GM10847 (cell line): ENCODE measurements around the gene F3.

Experiments used
- POLR2A ChIP-seq: IDR thresholded peaks from 2 replicates; pipeline ENCODE4 v1.6.1; 2011; ENCODE audit not compliant: insufficient read length; ENCODE audit errors: extremely low read depth

Gene F3

DNA sequence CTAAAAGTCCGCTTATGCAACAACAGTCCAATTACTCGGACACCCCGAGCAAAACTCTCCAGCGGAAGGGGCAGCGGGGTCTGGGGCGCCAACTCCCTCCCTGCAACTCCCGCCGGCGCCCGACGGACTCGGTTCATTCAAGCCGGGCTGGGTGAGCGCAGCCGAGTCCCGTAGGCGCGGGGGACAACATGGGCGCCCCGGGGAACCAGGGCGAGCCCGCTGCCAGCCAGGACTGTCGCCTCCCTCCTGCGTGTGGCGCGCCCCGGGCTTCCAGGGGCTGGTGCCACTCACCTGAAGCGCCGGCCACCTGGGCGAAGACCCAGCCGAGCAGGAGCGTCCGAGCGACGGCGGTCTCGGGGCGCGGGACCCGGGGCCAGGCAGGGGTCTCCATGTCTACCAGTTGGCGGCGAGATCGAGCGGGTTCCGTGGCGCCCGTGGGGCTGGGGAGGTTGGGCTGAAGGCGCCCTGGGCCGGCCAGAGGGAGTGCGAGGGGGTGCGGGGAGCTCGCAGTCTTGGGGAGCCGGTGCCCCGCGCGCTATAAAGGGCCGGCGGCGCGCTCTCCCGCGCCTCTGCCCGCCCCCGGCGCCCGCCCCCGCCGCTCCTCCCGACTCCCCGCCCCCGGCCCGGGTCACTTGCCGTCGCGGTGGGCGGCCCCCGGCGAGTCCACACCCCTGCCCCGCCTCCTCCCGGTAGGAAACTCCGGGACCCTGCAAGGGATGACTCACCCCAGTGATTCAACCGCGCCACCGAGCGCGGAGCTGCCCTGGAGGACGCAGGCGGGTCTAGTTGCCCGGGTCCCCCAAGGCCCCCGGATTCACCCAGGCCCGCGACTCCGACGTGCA, at the start of gene F3:
Gene F3, minus strand, starts transcription at position 514 of the 842 bp plus-strand sequence. Its CDS starts 123 bp downstream, at position 391.
- no peak for TF ChIP-seq POLR2A

DNA sequence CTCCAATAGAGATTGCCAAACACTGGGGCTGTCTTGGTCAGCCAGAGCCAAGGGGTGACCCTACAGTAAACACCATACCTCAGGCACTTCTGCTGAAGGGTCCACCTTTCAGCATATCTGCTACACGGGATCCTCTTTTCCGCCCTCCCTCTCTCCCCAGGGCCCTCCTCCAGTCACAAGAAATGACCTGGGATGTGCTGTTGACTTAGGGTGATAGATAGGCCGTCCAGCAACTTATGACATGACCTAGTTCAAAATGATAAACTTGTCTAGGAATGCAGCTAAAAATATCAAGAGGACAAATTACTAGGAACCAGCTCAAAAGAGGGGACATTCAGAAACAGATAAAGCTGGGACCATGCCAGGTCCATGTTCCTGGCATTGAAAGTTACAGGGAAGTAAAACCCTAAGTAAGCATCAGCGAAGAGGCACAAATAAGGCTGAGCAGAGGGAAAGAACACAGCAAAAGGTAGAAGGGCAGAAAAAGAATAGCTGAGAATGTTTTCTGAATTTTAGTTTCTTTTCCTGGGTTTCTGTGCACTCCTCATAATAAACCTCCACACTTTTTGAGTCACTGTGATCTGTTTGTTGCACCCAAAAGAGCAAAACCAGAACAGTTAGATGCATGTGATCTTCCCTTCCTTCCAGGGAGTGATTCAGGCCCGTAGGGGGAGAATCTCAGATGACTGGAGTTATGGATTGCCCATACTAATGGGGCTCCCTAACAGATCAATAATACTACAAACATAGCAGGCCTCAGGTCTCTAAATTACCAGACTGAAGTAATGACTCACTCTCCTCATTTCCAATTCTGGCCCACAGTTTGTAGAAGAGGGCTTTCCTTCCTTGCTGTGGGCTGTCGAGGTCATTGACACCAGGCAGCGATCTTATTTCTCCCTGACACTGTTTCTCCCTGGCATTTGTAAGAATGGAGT, 48.9 kb upstream of the F3 start:
- TF ChIP-seq POLR2A, result no peak

DNA sequence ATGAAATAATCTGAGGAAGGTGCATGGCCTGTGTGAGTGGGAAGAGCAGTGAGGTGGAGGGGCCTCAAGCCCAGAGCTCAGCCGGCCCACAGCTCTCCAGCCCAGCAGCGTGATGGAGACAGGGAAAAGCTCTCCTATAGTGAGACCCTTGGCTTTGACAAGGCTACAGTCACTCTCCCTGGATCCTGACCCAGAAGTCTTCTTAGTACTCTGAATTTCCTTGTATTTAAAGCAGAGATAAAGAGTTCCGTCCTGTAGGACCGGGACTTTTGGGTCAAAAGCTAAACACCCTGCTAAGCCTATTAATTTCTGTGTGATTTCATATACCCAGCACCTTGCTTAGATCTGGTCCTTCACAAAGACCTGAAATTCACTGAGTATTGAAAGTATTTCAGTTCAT, 48.2 kb upstream of the F3 start:
- no peak for TF ChIP-seq POLR2A

DNA sequence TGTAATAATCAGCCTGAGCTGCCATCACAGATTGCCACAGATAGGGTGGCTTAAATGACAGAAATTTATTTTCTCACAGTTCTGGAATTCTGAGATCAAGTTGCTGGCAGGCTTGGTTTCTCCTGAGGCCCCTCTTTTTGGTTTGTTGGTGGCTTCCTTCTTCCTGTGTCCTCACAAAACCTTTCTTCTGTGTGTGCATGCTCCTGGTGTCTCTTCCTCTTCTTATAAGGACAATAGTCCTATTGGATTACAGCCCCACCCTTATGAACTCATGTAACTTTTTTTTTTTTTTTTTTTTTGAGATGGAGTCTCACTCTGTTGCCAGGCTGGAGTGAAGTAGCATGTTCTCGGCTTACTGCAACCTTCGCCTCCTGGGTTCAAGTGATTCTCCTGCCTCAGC, 41.0 kb upstream of the F3 start:
- no peak for TF ChIP-seq POLR2A

DNA sequence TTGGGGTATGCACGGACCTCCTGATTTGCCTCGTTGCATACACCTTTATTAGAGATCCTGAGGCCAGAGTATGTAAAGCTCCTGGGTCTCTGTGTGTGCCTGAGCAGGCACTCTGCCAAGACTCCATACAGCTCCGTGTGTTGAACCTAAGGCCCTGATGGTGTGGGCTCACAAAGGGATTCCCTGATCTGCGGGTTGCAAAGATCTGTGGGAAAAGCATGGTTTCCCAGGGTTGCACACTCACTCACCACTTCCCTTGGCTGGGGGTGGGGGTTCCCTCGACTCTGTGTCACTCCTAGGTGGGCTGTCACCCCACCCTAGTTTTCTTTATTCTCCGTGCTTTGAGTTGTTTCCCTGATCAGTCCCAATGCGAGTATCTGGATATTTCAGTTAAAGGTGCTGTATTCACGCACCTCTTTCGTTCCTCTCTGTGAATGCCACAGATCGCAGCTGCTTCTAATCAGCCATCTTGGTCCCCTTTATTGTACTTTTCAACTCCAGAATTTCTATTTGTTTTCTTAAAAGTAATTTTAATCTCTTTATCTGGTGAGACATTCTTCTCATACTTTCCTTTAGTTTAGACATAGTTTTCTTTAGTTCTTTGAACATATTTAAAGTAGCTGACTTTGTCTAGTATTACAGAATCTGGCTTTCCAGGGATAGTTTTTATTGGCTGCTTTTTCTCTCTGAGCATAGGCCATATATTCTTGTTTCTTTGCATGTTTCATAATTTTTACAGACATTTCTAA, 39.0 kb upstream of the F3 start:
- no peak for TF ChIP-seq POLR2A

DNA sequence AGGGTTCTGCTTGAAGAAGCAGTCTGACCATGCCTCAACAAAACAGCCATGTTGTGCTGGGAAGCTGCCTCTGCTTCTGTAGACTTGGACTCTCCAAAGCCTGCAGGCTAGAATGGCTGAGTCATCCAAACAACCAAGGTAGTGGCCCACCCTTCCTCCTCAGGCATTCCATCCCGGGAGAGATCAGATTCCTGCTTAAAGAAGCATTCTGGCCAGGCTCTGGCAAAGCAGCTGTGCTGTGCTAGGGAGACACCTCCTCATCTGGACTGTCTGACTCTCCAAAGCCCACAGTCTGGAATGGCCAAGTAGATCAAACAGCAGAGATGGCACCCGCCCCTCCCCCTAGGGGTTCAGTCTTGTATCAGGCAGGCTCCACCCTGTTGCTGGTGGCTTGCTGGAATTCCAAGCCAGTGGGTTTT, 38.3 kb upstream of the F3 start:
- TF ChIP-seq POLR2A, result no peak

DNA sequence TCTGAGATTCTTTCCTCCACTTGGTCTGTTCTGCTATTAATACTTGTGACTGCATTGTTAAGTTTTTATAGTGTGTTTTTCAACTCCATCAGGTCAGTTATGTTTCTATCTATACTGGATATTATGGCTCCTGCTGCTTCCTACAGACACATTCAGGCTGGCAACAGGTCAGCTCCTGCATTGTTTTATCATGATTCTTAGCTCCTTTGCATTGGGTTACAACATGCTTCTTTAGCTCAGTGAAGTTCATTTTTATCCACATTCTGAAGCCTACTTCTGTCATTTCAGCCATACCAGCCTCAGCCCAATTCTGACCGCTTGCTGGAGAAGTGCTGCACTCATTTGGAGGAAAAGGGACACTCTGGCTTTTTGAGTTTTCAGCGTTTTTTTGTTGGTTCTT, 37.3 kb upstream of the F3 start:
- TF ChIP-seq POLR2A, result no peak

DNA sequence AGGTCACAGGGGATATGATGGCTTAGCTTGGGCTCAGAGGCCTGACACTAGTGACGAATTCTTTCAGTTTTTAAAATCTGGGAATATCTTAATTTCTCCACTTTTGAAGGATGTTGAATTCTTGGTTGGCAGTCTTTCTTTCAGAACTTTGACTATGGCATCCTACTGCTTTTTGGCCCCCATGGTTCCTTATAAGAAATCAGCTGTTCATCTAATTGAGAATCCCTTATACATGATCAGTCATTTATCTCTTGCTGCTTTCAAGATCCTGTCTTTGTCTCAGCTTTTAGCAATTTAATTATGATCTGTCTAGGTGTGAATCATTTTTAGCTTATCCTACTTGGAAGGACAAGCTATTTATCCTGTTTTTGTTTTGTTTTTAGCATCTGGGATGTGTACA, 31.2 kb upstream of the F3 start:
- TF ChIP-seq POLR2A, result no peak

DNA sequence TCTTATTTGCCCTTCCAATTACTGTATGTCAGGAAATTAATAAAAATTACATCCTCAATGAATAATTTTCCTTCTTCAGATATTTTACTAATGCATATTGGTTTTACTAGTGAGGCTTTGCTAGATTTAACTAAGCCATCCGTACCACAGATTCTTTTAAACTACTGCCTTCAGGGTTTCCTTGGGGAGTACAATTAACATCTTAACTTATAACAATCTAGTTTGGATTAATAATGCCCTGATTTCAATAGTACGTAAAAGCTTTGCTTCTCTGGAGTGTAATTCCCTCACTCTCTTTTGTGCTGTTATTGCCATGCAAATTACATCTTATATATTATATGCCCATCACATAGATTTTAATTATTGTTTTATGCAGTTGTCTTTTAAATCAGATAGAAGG, 24.3 kb upstream of the F3 start:
- TF ChIP-seq POLR2A, result no peak

DNA sequence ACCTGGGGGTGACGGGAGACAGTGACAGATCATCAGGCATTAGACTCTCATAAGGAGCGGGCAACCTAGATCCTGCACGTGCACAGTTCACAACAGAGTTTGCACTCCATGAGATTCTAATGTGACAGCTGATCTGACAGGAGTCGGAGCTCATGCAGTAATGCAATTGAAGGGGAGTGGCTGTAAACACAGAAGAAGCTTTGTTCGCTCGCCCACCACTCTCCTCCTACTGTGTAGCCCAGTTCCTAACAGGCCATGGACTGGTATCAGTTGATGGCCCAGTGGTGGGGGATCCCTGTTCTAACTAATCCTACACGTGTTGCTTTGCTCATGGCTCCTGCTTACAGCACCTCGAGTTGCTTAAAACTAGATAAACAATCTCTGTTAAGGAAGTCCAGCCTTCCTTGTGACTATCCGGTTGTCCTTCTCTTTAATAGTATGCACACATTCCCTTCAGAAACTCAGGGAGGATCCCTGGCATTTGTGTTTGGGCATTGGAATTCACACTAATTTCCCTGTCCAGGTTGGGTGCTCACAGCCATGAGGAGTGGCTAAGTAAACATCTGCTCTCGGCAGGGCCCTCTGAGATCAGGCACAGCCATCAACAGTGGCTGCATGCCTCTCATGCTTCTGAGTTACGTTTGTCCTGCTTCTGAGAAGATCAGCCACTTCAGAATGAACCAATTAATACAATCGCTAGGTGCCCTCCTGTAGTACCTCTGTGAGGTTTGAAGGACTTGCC, 21.1 kb upstream of the F3 start:
- TF ChIP-seq POLR2A, result no peak

DNA sequence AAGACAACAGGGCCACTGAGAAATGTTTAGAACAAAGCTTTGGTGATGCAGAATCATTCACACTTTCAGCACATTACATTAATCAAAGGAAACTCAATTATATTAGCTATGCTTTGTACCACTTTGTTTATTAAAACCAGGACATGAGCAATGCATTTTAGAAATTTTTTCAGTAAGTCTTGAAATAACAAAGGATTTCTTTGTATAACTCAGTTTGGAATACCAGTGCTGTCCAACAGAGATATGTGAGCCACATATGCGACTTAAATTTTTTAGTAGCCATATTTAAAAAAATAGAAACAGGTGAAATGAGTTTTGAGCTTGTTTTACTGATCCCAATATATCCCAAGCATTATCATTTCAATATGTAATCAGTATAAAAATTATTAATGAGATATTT, 18.8 kb upstream of the F3 start:
- no peak for TF ChIP-seq POLR2A

DNA sequence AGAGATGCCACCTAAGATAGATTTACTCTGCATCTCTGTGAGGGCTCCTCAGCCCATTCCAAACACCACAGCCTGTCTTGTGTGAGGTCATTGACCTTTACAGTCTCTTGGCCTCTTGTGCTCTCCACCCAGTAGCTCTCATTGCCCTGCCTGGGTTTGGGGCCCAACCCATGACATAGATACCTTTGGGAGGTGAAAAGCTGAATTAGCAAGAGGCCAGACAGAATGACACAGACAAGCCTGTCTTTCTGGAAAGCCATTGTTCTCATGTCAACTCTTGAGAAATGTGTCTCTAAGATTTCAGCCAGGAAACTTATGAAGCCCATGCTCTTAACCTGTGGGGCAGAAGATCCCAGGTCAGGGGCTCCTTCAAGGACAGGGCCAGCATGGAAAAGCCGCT, 18.4 kb upstream of the F3 start:
- TF ChIP-seq POLR2A, result no peak

DNA sequence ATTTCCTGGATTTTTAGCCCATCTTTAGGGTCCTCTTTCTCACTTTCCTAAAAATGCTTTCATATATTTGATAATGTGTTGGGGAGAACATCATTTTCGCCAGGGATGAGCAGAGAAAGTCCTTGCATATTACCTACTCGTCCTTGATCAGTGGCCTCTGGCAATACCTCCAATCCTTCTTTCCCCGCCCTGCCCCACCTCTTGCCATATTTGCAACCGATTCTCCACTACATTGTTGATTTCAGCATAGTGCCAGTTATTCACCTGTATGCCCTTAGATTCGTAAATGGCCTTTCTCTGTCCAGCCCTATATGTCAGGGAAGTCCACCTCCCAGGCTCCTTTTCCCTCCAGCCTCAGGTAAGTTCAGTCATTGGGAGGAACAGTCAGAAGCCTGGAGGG, 13.5 kb upstream of the F3 start:
- no peak for TF ChIP-seq POLR2A

DNA sequence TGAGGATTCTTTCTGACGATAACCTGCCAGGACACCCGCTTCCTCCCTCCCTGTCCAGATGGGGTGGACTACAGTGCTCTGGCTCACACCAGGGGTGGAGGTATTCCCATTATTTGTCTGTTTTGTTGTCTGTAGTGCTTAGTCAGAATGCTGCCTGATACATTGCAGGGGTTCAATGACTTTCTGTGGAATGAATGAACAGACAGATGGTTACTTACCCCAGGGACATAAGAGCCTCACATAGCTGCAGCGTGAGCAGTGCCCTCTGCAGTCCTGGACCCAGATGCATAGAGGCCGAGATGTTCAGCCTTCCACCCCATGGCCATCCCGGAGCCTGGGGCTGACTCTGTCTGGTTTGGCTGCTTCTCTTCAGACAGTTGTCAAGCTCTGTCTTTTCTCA, 13.0 kb upstream of the F3 start:
- TF ChIP-seq POLR2A, result no peak

DNA sequence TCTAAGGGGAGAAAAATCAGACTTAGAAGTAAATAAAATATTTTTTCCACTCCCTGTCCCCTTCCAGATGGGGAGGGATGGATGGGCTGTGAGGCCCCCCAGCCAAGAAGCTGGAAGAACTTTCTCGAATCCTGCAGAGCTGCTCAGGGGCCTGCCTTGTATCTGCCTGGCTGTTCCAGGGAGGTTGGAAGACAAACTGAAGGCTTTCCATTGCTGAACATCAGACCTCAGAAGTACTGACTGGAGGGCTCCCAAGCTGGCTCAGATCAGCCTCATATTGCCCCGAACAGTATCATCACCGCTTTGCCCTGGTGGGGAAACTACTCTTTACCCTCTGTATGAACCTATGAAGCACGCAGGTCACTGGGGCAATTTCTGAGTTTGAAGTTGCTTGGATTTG, 12.4 kb upstream of the F3 start:
- TF ChIP-seq POLR2A, result no peak
